NCI-H146 (cell line): Measurements from ENCODE around the gene RABGAP1.

Source experiments
- DNase-seq: peaks from one replicate; lab custom pipeline; 2025; lab: John Stamatoyannopoulos, UW

Gene RABGAP1

GRCh38 chr9:123008909-123009308, 68.1 kb downstream of the RABGAP1 start:
- DNase-seq: no peak

- DNase-seq: no peak
Measured at GRCh38 chr9:123011380-123011779, 70.6 kb downstream of the RABGAP1 start.

GRCh38 chr9:123011878-123012528, 71.2 kb downstream of the RABGAP1 start:
- DNase-seq: no peak

- DNase-seq: no peak
Measured at GRCh38 chr9:123016631-123017030, 75.8 kb downstream of the RABGAP1 start.

- no peak for DNase-seq
Measured at GRCh38 chr9:123020796-123021195, 80.0 kb downstream of the RABGAP1 start.

- no peak for DNase-seq
Measured at GRCh38 chr9:123026425-123026824, 85.6 kb downstream of the RABGAP1 start.

GRCh38 chr9:123027517-123027916, 86.7 kb downstream of the RABGAP1 start:
- no peak for DNase-seq

GRCh38 chr9:123028136-123028535, 87.3 kb downstream of the RABGAP1 start:
- no peak for DNase-seq

GRCh38 chr9:123028973-123029372, 88.2 kb downstream of the RABGAP1 start:
- no peak for DNase-seq

- DNase-seq: no peak
Measured at GRCh38 chr9:123031963-123032362, 91.1 kb downstream of the RABGAP1 start.

- DNase-seq: no peak
Measured at GRCh38 chr9:123033352-123033751, 92.5 kb downstream of the RABGAP1 start, which contains the start of gene GPR21. Gene GPR21, plus strand, starts transcription at chr9:123033667. Its CDS starts 900 bp downstream, at chr9:123034567.

- no peak for DNase-seq
Measured at GRCh38 chr9:123033864-123034601, 93.2 kb downstream of the RABGAP1 start.

GRCh38 chr9:123034881-123035510, 94.2 kb downstream of the RABGAP1 start:
- DNase-seq: no peak

GRCh38 chr9:123035791-123036190, 95.0 kb downstream of the RABGAP1 start:
- no peak for DNase-seq

- DNase-seq: no peak
Measured at GRCh38 chr9:123036893-123037545, 96.2 kb downstream of the RABGAP1 start.

GRCh38 chr9:123039617-123040219, 98.9 kb downstream of the RABGAP1 start:
- no peak for DNase-seq

GRCh38 chr9:123040801-123041200, 100.0 kb downstream of the RABGAP1 start:
- no peak for DNase-seq

GRCh38 chr9:123041489-123041888, 100.7 kb downstream of the RABGAP1 start:
- DNase-seq: no peak

GRCh38 chr9:123043081-123043939, 102.5 kb downstream of the RABGAP1 start:
- no peak for DNase-seq

GRCh38 chr9:123044586-123044985, 103.8 kb downstream of the RABGAP1 start:
- no peak for DNase-seq
